Loucy (cell line): Measurements from ENCODE around the gene CYP4F22.

Source experiments
- H2AFZ ChIP-seq: fragments of 200-600 bp; sonication (generic); 2 replicates; pipeline ENCODE4 v1.6.0; 2016; ENCODE audit warnings: antibody characterized with exemption, mild to moderate bottlenecking, low read length, moderate library complexity
- H3F3A ChIP-seq: fragments of 200-600 bp; 2 replicates; pipeline ENCODE4 v1.6.0; 2016; ENCODE audit warnings: antibody characterized with exemption, low read depth, mild to moderate bottlenecking
- H3K27me3 ChIP-seq: fragments of 200-600 bp; sonication (generic); 2 replicates; pipeline ENCODE4 v1.6.1; 2014; ENCODE audit warnings: low read length, mild to moderate bottlenecking; ENCODE audit not compliant: insufficient read depth, poor library complexity, severe bottlenecking
- H3K36me3 ChIP-seq: fragments of 200-600 bp; sonication (generic); 2 replicates; pipeline ENCODE4 v1.6.1; 2016; ENCODE audit warnings: low read length; ENCODE audit not compliant: insufficient read depth
- H3K4me1 ChIP-seq: fragments of 200-600 bp; sonication (generic); 2 replicates; pipeline ENCODE4 v1.5.1; 2014; ENCODE audit warnings: low read length, mild to moderate bottlenecking; ENCODE audit not compliant: insufficient read depth, poor library complexity, severe bottlenecking
- H3K4me2 ChIP-seq: fragments of 200-600 bp; sonication (generic); 2 replicates; pipeline ENCODE4 v1.6.0; 2014; ENCODE audit warnings: antibody characterized with exemption, low read length, low read depth, mild to moderate bottlenecking; ENCODE audit not compliant: poor library complexity, severe bottlenecking
- H3K4me3 ChIP-seq: fragments of 200-600 bp; sonication (generic); 2 replicates; pipeline ENCODE4 v1.5.1; 2014; ENCODE audit warnings: low read length, mild to moderate bottlenecking, mixed read lengths; ENCODE audit not compliant: poor library complexity, severe bottlenecking
- H3K79me2 ChIP-seq: fragments of 200-600 bp; sonication (generic); 2 replicates; pipeline ENCODE4 v1.6.1; 2014; ENCODE audit warnings: low read length; ENCODE audit not compliant: insufficient read depth
- H3K9ac ChIP-seq: fragments of 200-600 bp; sonication (generic); 2 replicates; pipeline ENCODE4 v1.6.0; 2014; ENCODE audit warnings: mild to moderate bottlenecking, low read depth, low read length, moderate library complexity; ENCODE audit not compliant: poor library complexity, severe bottlenecking
- H3K9me2 ChIP-seq: fragments of 200-600 bp; sonication (generic); replicated peaks from 2 replicates; pipeline ENCODE4 v1.6.1; 2016; ENCODE audit warnings: low read depth, low read length, mixed read lengths
- H3K9me3 ChIP-seq: fragments of 200-600 bp; sonication (generic); 2 replicates; pipeline ENCODE4 v1.6.1; 2014; ENCODE audit warnings: mild to moderate bottlenecking, antibody characterized with exemption, low read length, low read depth; ENCODE audit not compliant: insufficient read depth
- H4K20me1 ChIP-seq: fragments of 200-600 bp; sonication (generic); 2 replicates; pipeline ENCODE4 v1.6.0; 2014; ENCODE audit warnings: antibody characterized with exemption, low read length, mild to moderate bottlenecking; ENCODE audit not compliant: insufficient read depth, poor library complexity, severe bottlenecking
- CTCF ChIP-seq: fragments of 200-600 bp; sonication (generic); conservative IDR thresholded peaks from 2 replicates; pipeline ENCODE4 v1.5.1; 2014; ENCODE audit warnings: mild to moderate bottlenecking, antibody characterized with exemption, low read length
- EZH2phosphoT487 ChIP-seq: fragments of 200-600 bp; IDR thresholded peaks from 2 replicates; pipeline ENCODE4 v1.6.1; 2018; ENCODE audit warnings: antibody characterized with exemption, mild to moderate bottlenecking, moderate library complexity, borderline replicate concordance

The CYP4F22 gene

GRCh38 chr19:15575406-15575805 is 67.1 kb downstream of the CYP4F22 start:
- no peaks in the 10 kb centered on the region for H3K36me3 ChIP-seq
- H3K79me2 ChIP-seq, result no peaks in the 10 kb centered on the region
- H4K20me1 ChIP-seq, result no peaks in the 10 kb centered on the region
- H3K4me1 ChIP-seq, result no peaks in the 10 kb centered on the region
- H3K9ac ChIP-seq, result no peak overlapping the region
- H2AFZ ChIP-seq, result no peak overlapping the region
- TF ChIP-seq EZH2phosphoT487 (no peak), CTCF (no peak)
- H3K4me3 ChIP-seq, result no peak overlapping the region
- no peaks in the 10 kb centered on the region for H3K27me3 ChIP-seq
- no peaks in the 10 kb centered on the region for H3F3A ChIP-seq
- H3K9me2 ChIP-seq, result no peaks in the 10 kb centered on the region
- H3K9me3 ChIP-seq, result no peaks in the 10 kb centered on the region
- no peak overlapping the region for H3K4me2 ChIP-seq

GRCh38 chr19:15576526-15577156 is 68.3 kb downstream of the CYP4F22 start:
- H4K20me1 ChIP-seq, result no peaks in the 10 kb centered on the region
- TF ChIP-seq EZH2phosphoT487, result no peak
- TF ChIP-seq CTCF, result no peak
- no peaks in the 10 kb centered on the region for H3K27me3 ChIP-seq

GRCh38 chr19:15577184-15577771 is 69.0 kb downstream of the CYP4F22 start:
- H3K36me3 ChIP-seq, result no peaks in the 10 kb centered on the region
- TF ChIP-seq EZH2phosphoT487 (no peak), CTCF (no peak)
- H2AFZ ChIP-seq, result no peak overlapping the region
- no peaks in the 10 kb centered on the region for H3K4me1 ChIP-seq
- H3K79me2 ChIP-seq, result no peaks in the 10 kb centered on the region
- no peak overlapping the region for H3K9ac ChIP-seq
- H3K4me3 ChIP-seq, result no peak overlapping the region
- no peaks in the 10 kb centered on the region for H3K9me2 ChIP-seq
- no peaks in the 10 kb centered on the region for H4K20me1 ChIP-seq
- H3K9me3 ChIP-seq, result no peaks in the 10 kb centered on the region
- no peaks in the 10 kb centered on the region for H3K27me3 ChIP-seq
- no peak overlapping the region for H3K4me2 ChIP-seq
- H3F3A ChIP-seq, result no peaks in the 10 kb centered on the region

More at GRCh38 chr19:15576526-15577156, 68.3 kb downstream of the CYP4F22 start:
- no peaks in the 10 kb centered on the region for H3K4me1 ChIP-seq
- H3K9me2 ChIP-seq, result no peaks in the 10 kb centered on the region
- no peak overlapping the region for H3K4me2 ChIP-seq
- no peaks in the 10 kb centered on the region for H3K79me2 ChIP-seq
- no peaks in the 10 kb centered on the region for H3K36me3 ChIP-seq
- H2AFZ ChIP-seq, result no peak overlapping the region
- H3K9ac ChIP-seq, result no peak overlapping the region
- no peak overlapping the region for H3K4me3 ChIP-seq
- H3F3A ChIP-seq, result no peaks in the 10 kb centered on the region
- H3K9me3 ChIP-seq, result no peaks in the 10 kb centered on the region
